Colonic mucosa (tissue), 4 donors: Measurements from ENCODE around the gene PRDM1. TPM values are rescaled to one million over a fixed set of nuclear protein-coding genes. Genes with fewer than 3 reads are reported as not detected.

Source experiments
- DNase-seq: peaks from one replicate; pipeline ENCODE4 v3.0.0-alpha.2; 2020
- H3K27ac ChIP-seq: fragments of 200-600 bp; one replicate; pipeline ENCODE4 v1.8.0; 2021
- H3K27me3 ChIP-seq: fragments of 200-600 bp; one replicate; pipeline ENCODE4 v1.8.0; 2021
- H3K36me3 ChIP-seq: fragments of 200-600 bp; one replicate; pipeline ENCODE4 v1.8.0; 2021
- H3K4me1 ChIP-seq: fragments of 200-600 bp; one replicate; pipeline ENCODE4 v1.8.0; 2021; ENCODE audit warnings: mild to moderate bottlenecking
- H3K4me3 ChIP-seq: fragments of 200-600 bp; one replicate; pipeline ENCODE4 v1.8.0; 2021
- H3K9ac ChIP-seq, 2 donors: one replicate each; pipeline ENCODE4 v1.7.0; 2013; ENCODE audit warnings: control low read depth in 2 of 2, low read depth in 2 of 2, low read length in 2 of 2
- H3K9me3 ChIP-seq: fragments of 200-600 bp; one replicate; pipeline ENCODE4 v1.8.0; 2021
- intact Hi-C: fragments of 100-400 bp; cut with DNase I; formaldehyde crosslinking; loops from one replicate; pipeline ENCODE4 v1.14.1; 2022
- total RNA-seq, 2 donors: library from RNA; stranded (reverse); fragmentation: NEBNext Ultra II Directional in 1 of 2; extraction: Animal tissue kit (Norgen Biotek cat#: 25700) in 1 of 2; gene quantifications; one replicate each; pipeline ENCODE4 v1.2.1, GENCODE V29; 2021
- TF ChIP-seq, protein P1 (sequence below): fragments of 200-600 bp; IDR thresholded peaks from one replicate; pipeline ENCODE4 v1.8.0; 2022; ENCODE audit warnings: antibody characterized with exemption, mild to moderate bottlenecking
- donor health status: healthy.
- donor health status: DM: no; HTN: no; CAD: no.
- donor health status: DM: no; HTN: no; CAD: no.

The PRDM1 gene
- total RNA-seq, 2 donors from 2014 or later, result 7.2 to 17.6 TPM

DNA sequence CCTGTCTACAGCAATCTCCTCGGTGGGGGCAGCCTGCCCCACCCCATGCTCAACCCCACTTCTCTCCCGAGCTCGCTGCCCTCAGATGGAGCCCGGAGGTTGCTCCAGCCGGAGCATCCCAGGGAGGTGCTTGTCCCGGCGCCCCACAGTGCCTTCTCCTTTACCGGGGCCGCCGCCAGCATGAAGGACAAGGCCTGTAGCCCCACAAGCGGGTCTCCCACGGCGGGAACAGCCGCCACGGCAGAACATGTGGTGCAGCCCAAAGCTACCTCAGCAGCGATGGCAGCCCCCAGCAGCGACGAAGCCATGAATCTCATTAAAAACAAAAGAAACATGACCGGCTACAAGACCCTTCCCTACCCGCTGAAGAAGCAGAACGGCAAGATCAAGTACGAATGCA is 19.4 kb downstream of the PRDM1 start:
- H3K27me3 ChIP-seq, result no peaks in the 10 kb centered on the region
- no peak overlapping the region for H3K9ac ChIP-seq
- TF ChIP-seq, protein P1, sequence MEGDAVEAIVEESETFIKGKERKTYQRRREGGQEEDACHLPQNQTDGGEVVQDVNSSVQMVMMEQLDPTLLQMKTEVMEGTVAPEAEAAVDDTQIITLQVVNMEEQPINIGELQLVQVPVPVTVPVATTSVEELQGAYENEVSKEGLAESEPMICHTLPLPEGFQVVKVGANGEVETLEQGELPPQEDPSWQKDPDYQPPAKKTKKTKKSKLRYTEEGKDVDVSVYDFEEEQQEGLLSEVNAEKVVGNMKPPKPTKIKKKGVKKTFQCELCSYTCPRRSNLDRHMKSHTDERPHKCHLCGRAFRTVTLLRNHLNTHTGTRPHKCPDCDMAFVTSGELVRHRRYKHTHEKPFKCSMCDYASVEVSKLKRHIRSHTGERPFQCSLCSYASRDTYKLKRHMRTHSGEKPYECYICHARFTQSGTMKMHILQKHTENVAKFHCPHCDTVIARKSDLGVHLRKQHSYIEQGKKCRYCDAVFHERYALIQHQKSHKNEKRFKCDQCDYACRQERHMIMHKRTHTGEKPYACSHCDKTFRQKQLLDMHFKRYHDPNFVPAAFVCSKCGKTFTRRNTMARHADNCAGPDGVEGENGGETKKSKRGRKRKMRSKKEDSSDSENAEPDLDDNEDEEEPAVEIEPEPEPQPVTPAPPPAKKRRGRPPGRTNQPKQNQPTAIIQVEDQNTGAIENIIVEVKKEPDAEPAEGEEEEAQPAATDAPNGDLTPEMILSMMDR, result no peak
- H3K27ac ChIP-seq, result no peak overlapping the region
- H3K4me1 ChIP-seq, result peaks cover 5% of the 10 kb centered on the region
- H3K9me3 ChIP-seq, result no peaks in the 10 kb centered on the region
- H3K36me3 ChIP-seq, result no peaks in the 10 kb centered on the region
- intact Hi-C loops, result no loop called here
- no peak for DNase-seq
- no peak overlapping the region for H3K4me3 ChIP-seq

DNA sequence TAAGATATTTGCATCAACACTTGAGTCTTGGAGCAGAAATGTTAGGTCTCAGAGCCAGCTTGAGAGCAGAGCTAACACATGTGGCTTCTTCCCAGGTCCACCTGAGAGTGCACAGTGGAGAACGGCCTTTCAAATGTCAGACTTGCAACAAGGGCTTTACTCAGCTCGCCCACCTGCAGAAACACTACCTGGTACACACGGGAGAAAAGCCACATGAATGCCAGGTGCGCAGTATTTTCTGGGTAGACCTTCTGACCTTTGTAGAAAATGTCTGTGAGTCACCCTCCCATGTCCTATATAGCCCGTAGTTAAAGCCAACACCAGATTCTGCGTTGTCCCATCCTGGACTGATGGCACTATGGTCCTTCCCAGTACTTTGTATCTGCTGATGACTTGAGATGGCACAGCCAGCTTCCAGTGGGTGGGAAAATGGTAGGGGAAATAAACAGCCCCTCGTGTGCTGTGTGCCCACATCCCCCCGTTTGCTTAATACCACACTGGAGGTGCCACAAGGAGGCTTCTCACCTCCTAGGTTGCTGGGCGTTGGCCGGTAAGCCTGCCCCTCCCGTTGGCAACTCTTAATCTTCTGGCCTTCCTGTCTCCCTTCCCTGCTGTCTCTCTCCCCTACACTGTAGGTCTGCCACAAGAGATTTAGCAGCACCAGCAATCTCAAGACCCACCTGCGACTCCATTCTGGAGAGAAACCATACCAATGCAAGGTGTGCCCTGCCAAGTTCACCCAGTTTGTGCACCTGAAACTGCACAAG is 20.3 kb downstream of the PRDM1 start:
- no peak overlapping the region for H3K4me3 ChIP-seq
- no peak overlapping the region for H3K9ac ChIP-seq
- peaks cover 5% of the 10 kb centered on the region for H3K4me1 ChIP-seq
- H3K9me3 ChIP-seq, result no peaks in the 10 kb centered on the region
- H3K27ac ChIP-seq, result no peak overlapping the region
- TF ChIP-seq, protein P1, result no peak
- intact Hi-C loops, result no loop called here
- no peak for DNase-seq
- H3K36me3 ChIP-seq, result no peaks in the 10 kb centered on the region
- H3K27me3 ChIP-seq, result no peaks in the 10 kb centered on the region

DNA sequence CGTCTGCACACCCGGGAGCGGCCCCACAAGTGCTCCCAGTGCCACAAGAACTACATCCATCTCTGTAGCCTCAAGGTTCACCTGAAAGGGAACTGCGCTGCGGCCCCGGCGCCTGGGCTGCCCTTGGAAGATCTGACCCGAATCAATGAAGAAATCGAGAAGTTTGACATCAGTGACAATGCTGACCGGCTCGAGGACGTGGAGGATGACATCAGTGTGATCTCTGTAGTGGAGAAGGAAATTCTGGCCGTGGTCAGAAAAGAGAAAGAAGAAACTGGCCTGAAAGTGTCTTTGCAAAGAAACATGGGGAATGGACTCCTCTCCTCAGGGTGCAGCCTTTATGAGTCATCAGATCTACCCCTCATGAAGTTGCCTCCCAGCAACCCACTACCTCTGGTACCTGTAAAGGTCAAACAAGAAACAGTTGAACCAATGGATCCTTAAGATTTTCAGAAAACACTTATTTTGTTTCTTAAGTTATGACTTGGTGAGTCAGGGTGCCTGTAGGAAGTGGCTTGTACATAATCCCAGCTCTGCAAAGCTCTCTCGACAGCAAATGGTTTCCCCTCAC is 21.0 kb downstream of the PRDM1 start:
- Histone ChIP-seq H3K9ac (no peak overlapping the region), H3K9me3 (no peaks in the 10 kb centered on the region), H3K4me1 (peaks cover 5% of the 10 kb centered on the region), H3K4me3 (no peak overlapping the region), H3K36me3 (no peaks in the 10 kb centered on the region), H3K27ac (no peak overlapping the region), H3K27me3 (no peaks in the 10 kb centered on the region)
- no peak for DNase-seq
- intact Hi-C loops, result no loop called here
- TF ChIP-seq, protein P1, result no peak

DNA sequence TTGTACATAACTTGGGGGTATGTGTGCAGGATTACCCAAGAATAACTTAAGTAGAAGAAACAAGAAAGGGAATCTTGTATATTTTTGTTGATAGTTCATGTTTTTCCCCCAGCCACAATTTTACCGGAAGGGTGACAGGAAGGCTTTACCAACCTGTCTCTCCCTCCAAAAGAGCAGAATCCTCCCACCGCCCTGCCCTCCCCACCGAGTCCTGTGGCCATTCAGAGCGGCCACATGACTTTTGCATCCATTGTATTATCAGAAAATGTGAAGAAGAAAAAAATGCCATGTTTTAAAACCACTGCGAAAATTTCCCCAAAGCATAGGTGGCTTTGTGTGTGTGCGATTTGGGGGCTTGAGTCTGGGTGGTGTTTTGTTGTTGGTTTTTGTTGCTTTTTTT is 22.0 kb downstream of the PRDM1 start:
- Histone ChIP-seq H3K4me1 (peaks cover 5% of the 10 kb centered on the region), H3K27me3 (no peaks in the 10 kb centered on the region), H3K36me3 (no peaks in the 10 kb centered on the region), H3K9me3 (no peaks in the 10 kb centered on the region), H3K4me3 (no peak overlapping the region), H3K9ac (no peak overlapping the region), H3K27ac (no peak overlapping the region)
- TF ChIP-seq, protein P1, result no peak
- DNase-seq, result no peak
- intact Hi-C loops, result no loop called here

DNA sequence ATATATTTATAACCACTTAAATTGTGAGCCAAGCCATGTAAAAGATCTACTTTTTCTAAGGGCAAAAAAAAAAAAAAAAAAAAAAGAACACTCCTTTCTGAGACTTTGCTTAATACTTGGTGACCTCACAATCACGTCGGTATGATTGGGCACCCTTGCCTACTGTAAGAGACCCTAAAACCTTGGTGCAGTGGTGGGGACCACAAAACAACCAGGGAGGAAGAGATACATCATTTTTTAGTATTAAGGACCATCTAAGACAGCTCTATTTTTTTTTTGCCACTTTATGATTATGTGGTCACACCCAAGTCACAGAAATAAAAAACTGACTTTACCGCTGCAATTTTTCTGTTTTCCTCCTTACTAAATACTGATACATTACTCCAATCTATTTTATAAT is 22.9 kb downstream of the PRDM1 start:
- Histone ChIP-seq H3K27me3 (no peaks in the 10 kb centered on the region), H3K36me3 (no peaks in the 10 kb centered on the region), H3K4me3 (no peak overlapping the region), H3K9ac (no peak overlapping the region), H3K9me3 (no peaks in the 10 kb centered on the region), H3K4me1 (peaks cover 5% of the 10 kb centered on the region), H3K27ac (no peak overlapping the region)
- intact Hi-C loops, result no loop called here
- no peak for DNase-seq
- TF ChIP-seq, protein P1, result no peak
